HUDEP-2 (cell line): ENCODE data around the gene FAM169A.
"Not testable (repeated sequence)": the region's sequence is repeated elsewhere in the genome, so short reads cannot be mapped to it uniquely, and the experiment has no call there.

Source experiments
- DNase-seq, 76 experiments: peaks; one replicate each; lab custom pipeline; 2025; ENCODE audit not compliant: unreplicated experiment in 76 of 76; lab: John Stamatoyannopoulos, UW

Gene FAM169A, protein sequence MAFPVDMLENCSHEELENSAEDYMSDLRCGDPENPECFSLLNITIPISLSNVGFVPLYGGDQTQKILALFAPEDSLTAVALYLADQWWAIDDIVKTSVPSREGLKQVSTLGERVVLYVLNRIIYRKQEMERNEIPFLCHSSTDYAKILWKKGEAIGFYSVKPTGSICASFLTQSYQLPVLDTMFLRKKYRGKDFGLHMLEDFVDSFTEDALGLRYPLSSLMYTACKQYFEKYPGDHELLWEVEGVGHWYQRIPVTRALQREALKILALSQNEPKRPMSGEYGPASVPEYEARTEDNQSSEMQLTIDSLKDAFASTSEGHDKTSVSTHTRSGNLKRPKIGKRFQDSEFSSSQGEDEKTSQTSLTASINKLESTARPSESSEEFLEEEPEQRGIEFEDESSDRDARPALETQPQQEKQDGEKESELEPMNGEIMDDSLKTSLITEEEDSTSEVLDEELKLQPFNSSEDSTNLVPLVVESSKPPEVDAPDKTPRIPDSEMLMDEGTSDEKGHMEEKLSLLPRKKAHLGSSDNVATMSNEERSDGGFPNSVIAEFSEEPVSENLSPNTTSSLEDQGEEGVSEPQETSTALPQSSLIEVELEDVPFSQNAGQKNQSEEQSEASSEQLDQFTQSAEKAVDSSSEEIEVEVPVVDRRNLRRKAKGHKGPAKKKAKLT

DNA sequence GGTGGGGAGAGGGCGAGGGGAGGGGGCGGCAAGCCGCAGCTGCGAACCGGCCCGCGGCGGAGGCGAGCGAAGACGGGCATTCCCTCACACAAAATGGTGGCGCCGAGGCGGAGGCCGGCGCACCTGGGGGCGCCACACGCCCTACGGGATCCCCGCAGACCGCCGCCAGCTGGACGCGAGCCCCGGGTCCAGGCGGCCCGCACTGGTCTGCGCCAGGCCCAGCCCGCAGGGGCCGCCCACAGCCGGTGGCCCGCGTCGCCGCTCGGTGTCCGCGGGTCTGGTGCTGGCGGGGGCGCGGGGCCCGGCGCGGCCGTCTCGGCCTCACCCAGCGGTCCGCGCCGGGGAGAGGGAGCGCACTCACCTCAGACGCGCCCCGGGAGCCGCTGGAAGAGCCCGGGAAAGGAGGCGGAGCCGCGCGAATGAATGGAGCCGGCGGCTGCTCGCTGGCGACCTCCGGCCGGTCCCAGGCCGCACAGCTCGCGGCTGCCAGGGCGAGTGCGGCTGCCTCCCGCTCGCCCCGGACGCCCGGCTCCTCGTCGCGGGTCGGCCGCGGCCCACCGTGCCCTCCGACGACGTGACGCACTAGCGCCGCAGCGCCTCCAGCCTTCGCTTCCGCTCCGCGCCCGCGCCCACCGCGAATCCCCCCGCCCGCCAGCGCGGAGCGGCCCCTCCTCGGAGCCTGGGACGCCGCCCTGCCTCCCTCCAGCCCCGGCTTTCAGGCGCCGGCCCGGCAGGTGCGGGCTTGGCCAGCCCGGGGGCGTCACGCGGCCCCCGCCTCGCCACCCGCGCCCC, at the start of gene FAM169A:
FAM169A (minus strand) TSS at position 584 of the 792 bp plus-strand sequence. CDS start 24,711 bp downstream, outside the sequence.
- DNase-seq, result no peak

DNA sequence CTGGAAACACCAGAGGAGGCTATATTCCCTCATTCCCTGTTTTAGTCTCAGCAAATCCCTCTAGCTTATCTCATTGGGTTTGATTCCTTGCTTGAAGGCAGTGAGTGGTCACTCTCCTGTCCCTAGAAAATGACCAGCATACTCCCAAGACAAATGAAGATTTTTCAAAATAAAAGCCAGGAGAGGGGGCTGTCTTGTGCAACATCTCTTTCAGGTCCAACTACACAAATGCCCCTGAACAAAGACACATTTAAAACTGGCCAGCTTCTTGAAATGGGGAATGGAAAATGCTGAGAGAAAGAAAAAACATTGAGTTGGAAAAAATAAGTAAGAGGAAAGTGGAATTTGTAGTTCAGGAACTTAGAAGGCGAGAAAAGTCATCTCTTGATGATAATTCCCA, 49.3 kb upstream of the FAM169A start:
- no peak for DNase-seq

DNA sequence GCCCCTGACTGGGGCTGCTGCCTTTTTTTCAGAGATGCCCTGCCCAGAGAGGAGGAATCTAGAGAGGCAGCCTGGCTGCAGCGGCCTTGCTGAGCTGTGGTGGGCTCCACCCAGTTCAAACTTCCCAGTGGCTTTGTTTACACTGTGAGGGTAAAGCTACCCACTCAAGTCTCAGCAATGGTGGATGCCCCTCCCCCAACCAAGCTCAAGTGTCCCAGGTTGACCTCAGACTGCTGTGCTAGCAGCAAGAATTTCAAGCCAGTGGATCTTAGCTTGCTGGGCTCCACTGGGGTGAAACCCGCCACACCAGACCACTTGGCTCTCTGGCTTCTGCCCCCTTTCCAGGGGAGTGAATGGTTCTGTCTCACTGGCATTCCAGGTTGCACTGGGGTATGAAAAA, 45.2 kb upstream of the FAM169A start:
- not testable (repeated sequence) for DNase-seq

DNA sequence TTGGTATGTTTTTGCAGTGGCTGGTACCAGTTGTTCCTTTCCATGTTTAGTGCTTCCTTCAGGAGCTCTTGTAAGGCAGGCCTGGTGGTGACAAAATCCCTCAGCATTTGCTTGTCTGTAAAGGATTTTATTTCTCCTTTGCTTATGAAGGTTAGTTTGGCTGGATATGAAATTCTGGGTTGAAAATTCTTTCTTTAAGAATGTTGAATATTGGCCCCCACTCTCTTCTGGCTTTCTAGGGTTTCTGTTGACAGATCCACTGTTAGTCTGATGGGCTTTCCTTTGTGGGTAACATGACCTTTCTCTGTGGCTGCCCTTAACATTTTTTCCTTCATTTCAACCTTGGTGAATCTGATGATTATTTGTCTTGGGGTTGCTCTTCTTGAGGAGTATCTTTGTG, 43.7 kb upstream of the FAM169A start:
- DNase-seq, result not testable (repeated sequence)

DNA sequence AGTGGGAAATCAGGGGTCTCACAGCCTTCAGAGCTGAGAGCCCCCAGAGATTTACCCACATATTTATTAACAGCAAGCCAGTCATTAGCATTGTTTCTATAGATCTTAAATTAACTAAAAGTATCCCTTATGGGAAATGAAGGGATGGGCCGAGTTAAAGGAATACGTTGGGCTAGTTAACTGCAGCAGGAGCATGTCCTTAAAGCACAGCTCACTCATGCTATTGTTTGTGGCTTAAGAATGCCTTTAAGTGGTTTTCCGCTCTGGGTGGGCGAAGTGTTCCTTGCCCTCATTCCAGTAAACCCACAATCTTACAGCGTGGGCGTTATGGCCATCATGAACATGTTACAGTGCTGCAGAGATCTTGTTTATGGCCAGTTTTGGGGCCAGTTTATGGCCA, 42.0 kb upstream of the FAM169A start:
- not testable (repeated sequence) for DNase-seq

DNA sequence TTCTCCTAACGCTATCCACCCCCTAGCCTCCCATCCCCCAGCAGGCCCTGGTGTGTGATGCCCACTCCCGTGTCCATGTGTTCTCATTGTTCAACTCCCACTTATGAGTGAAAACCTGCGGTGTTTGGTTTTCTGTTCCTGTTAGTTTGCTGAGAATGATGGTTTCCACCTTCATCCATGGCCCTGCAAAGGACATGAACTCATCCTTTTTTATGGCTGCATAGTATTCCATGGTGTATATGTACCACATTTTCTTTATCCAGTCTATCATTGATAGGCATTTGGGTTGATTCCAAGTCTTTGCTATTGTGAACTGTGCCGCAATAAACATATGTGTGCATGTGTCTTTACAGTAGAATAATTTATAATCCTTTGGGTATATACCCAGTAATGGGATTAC, 38.5 kb upstream of the FAM169A start:
- DNase-seq, result not testable (repeated sequence)

DNA sequence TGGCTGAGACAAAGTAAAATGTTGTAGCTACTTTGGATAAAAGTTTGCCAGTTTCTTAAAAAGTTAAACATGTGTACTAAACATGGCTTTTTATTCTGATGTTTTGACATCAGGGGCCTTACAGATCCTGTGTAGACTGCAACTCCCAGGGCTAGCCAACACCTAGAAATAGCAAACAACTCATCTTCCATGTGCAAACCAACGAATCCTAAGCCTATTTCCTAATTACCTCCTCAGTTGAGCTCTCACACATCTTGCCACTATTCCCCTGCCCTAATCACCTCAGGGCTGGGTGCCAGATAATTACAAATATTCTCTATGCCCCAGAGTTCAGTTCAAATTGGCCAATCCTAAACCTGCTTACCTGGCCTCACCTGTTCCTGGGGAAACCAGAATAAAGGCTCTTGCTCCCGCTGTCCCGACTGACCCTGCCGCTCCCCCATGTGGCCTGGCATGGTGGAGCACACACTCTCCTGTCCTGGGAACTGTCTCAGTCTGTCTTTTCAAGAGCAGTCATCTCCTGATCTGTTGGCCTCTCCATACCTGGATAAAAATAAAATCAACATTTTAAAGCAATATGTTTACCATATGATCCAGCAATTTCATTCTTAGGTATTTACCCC, 37.1 kb upstream of the FAM169A start:
- peak in 3 of 76 experiments; percentile 3 to 8 (median 7) for DNase-seq

DNA sequence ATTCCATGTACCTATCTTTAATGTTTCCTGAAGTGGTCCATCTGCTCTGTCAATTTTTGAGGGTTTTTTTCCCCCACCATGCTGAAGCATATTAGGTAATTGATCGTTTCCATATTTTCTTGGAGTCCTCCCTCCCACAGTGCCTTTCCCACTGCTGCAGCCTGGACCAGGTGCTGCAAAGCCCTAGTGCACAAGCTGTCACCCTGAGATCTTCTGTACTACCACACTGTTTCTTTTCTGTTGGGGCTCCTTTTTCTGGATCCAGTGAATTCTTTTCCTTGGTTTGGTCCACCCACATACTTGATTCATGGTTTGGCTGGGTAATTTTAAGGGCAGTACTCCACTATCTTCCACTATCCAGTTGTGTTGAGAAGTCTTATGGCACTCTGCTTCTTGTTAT, 30.9 kb upstream of the FAM169A start:
- no peak for DNase-seq

DNA sequence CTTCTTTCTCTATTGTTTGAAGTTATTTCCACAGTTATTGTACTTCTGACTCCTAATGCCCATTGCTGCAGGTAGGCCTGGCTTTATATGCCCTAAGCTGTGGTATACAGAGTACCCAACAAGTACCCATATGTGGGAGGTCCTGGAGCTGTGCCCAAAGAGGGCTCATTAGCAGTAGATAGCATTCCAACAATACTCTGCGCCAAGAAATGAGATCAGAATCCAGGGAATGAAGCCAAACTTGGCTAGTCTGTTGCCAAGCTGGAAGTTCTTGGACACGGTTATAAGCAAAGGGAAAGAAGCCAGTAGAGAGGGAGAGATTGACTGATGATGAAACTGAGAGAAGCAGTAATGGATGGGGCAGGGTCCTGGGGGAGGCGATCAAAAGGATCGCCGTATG, 29.7 kb upstream of the FAM169A start:
- no peak for DNase-seq

DNA sequence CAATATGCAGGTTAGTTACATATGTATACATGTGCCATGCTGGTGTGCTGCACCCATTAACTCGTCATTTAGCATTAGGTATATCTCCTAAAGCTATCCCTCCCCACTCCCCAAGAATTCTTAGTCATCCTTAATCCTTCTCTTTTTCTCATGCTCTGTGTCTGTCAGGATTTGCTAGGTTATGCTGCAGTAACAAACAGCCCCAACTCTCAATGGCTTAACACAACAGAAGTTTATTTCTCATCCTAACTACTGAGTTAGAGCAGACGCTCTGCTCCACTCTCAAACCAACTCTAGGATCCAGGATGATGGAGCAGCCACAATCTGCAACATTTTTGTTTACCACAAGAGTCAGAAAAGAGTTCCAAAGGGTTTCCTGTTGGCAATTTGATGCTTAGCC, 28.2 kb upstream of the FAM169A start:
- DNase-seq, result no peak

DNA sequence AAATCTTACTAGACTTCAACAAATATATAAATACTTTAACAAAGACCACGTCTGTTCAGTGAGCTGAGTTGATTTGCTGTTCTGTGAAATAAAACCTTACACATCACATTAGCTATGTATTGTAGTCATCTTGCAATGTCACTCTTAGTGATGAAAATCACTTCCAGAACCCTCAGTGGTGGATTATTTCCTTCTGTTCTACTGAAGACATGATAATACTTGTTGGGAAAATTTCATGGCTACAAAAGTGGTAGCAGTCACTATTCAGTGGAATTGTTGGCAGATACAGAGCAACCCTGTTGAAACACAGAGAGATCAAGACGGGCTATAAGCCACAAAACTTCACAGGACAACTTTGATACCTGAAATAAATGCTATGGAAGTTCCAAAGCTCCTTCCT, 26.7 kb upstream of the FAM169A start:
- no peak for DNase-seq

DNA sequence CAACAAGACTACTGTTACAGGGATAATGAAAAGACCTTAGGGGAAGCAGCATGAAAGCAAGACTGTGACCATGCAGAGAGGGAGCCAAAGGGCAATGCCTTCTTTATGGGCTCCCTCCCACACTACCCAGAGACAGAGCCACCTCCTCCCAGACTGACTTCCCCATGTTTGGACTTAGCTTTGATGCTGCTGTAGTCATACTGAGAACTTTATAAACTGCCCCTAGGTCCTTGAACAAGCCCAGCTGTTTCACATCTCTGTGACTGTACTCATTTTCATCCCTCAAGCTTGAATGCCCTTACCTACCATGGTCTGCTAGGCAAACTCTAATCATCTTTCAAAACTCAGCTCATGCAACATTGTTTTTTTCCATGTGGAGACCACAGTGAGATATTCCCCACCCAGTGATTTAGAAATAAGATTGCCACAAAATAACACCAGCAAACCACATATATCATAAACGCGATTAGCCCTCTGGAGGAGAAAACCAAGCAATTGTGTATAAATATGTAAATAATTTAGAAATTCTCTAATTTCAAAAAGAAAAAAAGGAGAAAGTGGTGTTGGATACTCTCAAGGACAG, 23.4 kb upstream of the FAM169A start:
- no peak for DNase-seq

DNA sequence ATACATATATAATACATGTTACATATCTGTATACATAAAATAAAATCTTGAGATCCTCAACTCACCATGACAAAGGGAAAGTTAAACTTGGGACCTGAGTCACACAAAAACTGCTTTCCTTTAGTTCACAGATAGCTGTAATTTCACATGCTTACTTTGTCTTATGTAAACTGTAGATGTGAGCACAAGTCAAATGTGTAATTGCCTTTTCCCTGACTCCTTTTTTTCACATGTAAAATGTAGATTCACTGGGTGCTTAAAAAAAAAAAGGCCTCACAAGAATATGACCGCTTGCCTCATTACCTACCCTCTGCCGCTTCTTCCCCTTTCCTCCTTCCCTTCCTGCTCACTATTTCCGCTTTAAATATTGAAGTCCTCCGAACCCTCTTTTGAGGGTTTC, 21.9 kb upstream of the FAM169A start:
- DNase-seq, result no peak

DNA sequence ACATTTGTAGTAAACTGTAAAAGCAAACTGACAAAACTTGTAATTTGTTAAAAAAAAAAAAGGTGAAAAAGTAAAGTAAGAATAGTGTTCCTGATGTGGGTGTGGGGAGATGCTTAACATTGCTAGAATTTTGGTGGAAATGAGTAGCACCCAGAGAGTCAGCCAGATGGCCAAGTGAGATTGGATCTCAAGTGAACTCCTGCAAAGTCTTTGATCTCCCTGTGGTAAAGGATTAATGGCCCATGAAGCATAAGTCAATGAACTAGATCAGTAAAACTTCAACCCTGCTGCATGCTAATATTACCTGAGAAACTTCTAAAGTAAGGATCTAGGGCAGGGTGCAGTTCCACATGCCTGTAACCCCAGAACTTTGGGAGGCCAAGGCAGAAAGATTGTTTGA, 19.0 kb upstream of the FAM169A start:
- DNase-seq, result no peak

DNA sequence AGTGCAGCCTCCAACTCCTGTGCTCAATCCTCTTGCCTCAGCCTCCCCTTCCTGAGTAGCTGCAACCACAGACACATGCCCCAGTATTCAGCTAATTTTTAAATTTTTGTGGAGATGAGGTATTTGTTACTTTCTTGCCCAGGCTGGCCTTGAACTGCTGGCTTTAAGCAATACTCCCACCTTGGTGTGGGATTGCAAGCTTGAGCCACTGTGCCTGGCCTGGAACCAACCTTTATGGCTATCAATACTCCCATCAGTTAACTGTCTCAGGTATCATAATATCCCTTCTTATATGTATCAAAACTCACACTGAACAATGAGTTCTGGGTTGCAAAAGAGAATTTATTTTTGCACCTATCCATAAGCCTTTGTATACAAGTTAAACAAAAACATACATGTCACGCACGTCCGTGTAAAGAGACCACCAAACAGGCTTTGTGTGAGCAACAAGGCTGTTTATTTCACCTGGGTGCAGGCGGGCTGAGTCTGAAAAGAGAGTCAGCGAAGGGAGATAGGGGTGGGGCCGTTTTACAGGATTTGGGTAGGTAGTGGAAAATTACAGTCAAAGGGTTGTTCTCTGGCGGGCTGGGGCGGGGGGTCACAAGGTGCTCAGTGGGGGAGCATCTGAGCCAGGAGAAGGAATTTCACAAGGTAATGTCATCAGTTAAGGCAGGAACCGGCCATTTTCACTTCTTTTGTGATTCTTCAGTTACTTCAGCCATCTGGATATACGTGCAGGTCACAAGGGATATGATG, 16.4 kb upstream of the FAM169A start:
- DNase-seq, result not testable (repeated sequence)

DNA sequence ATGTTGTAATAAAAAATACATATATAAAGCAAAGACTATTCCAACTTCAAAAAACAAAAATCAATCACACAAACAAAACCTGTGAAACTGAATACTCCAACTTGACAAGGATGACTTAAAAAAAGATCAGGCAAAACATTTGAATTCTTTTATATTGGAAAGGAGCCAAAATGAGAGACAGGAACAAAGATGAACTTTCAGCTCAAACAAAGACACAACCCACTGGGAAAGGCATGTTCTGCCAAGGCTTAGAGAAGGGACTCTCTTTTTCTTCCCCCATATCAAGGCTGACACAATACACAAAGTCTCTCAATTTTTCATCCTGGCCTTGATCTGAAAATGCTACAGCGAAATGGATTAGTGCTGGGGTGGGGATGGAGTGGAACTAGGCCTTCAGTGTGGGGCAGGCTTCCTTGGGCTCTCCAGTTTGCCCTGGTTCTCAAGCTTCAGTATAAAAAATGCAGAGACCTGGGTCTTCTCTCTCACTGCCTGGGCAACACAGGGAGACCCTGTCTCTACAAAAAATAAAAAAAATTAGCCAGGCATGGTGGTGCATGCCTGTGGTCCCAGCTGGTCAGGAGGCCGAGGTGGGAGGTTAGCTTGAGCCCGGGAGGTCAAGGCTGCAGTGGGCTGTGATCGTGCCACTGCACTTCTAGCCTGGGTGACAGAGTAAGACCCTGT, 11.6 kb upstream of the FAM169A start:
- no peak for DNase-seq

DNA sequence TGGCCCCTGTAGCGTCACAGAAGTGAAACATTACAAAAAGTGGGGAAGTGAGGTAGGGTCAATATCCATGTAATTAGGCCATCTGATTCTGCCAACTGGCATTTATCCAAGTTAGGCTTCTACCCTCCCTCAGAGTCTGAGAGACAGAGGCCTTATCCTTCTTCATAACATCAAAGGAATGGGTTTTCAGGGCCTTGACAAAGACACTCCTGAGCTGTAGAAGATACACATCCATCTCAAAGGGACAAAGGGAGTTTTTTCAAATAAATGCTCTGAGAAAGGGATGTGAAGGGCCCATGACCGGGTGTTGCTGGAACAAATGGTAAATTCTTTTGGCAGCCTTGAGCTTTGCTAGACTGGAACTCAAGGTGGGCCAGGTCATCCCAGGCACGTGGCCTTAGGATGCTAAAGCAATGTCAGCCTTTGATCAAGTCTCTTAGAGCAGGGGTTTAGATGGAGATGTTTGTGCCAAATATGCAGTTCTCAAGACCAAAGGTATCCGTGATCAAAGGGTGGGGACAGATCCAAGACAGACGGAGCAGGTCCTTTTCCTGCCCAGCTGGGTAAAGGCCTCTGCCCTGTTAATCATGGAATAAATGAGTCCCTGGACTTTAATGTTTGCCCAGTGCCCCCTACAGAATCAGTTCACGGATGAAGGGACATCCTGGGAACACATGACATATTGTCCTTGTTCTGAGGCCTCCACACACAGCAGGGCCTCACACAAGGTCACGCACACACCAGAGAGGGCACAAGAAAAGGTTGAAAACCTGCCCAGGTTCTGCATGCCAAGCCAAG, 10.0 kb upstream of the FAM169A start:
- DNase-seq, result no peak

DNA sequence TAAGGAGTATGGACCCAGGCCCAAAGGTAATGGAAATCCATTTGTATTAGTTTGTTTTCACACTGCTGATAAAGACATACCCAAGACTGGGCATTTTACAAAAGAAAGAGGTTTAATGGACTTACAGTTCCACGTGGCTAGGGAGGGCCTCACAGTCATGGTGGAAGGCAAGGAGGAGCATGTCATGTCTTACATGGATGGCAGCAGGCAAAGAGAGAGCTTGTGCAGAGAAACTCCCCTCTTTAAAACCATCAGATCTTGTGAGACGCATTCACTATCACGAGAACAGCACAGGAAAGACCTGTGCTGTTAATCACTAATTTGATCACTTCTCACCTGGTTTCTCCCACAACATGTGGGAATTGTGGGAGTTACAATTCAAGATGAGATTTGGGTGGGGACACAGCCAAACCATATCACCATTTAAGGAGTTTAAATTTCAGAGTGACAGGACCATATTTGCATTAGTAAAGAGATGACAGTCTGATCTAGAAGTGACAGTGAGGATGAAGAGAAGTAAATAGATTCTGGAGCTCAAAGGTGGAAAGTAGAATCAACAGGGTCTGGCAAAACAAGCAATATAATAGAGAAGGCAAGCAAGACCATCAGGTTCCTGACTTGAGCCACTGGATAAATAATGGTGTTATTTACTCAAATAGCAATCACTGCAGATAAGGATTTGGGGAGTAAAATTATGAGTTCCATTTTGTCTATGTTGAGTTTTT, 7.5 kb upstream of the FAM169A start:
- no peak for DNase-seq
